NCI-H1048 (cell line): ENCODE results near the gene EFCAB8.
"Not testable (repeated sequence)": the region's sequence is repeated elsewhere in the genome, so short reads cannot be mapped to it uniquely, and the experiment has no call there.

Experiments
- DNase-seq: peaks from one replicate; lab custom pipeline; 2025; lab: John Stamatoyannopoulos, UW

EFCAB8 gene

DNA sequence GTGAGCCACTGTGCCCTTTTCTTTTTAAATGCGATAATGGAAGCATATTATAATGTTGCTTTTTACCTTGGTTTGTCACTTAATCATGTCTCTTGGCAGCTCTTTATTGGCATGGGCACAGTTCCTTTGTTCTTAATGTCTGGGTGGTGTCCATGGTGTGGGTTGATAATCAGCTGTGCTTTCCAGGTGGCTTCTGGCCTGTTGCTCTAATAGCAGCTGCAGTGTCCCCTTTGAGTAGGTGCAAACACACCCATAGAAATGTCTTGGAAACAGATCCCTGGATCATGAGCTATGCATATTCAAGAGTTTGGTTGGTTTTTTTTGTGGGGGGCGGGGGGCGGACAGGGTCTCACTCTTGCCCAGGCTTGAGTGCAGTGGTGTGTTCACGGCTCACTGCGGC lies 29.9 kb downstream of the EFCAB8 start:
- DNase-seq: no peak

- no peak for DNase-seq
These were observed 30.6 kb downstream of the EFCAB8 start for GRCh38 chr20:32889281-32889680.

DNA sequence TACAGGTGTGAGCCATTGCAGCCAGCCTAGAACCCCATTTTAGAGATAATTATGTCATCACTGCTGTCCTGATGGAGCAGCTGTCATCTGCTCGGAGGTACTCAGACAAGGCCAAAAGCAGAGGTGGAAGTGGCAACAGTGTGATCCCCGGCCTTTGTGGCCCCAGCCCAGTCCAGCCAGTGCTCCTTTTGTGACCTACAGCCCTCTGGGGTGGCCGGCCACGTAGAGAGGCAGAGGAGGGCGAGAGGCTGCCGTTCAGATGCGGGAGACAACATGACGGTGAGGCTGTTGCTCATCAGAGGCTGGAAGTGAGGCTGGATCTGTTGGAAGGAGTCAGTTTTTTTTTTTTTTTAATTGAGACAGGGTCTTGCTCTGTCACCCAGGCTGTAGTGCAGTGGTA lies 32.8 kb downstream of the EFCAB8 start:
- no peak for DNase-seq

DNA sequence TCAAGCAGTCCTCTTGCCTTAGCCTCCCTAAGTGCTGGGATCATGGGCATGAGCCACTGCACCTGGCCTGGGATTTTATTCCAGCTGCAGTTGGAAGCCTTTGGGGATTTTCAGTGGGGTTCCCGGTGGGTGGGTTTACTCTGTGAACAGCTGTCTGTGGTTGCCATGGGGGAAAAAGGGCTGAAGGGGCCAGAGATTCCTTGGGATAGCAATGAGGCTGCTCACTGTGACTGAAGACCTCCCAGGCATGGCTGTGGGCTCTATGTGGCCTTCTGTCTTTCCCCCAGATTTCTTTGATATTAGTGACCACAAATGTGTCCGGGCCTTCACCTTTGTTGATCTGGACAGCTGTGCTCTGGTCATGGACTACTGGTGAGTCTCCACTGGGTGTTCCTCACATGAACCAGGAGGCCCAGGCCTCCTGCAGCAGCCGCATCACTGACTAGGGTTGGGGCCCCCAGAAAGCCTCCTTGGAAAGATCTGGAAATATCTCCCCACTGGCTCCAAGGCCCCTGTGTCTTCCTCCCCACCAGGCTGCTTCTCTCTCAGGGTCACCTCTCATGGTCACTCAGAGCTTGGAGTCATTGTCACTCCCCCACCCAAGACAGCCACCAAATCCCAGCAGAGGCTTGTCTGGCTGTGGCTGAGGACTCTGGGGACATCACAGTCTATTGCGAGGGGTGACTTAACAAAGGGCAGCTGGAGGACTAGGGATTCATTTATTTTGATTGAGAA lies 33.4 kb downstream of the EFCAB8 start:
- DNase-seq: no peak

DNA sequence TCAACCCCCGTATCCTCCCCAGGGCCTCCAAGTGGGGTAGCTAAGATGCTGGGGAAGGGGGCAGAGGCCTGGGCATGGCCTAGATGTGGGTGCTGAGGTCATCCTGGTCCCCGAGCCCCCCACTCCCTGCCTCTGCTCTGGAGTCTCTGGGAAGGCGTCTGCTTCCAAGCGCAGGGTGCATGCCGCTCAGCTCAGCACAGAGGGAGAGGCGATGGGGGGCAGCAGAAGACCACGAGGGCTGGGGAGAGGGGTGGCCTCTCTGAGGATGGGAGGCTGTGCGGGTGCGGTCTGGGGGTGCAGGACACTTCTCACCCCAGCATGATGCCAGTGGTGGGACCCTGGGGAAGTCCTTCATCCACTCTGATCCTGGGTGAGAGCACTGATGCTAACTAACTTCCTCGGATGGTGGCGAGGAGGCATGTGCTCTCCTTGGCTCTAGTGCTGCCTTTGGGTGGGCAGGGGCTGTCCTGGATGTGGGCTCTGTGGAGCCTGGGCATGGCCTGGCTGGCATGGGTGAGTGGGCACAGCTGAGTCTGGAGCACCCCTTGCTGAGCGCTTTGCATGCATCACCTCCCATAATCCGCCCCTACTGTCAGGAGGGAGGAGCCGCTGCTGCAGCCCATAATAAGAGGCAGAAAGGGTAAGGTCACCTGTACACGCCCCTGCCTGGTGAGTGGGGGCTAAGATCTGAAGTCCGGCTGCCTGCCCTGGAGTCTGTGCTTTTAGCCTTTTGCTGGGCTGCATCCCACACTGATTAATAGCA lies 34.7 kb downstream of the EFCAB8 start:
- no peak for DNase-seq

- DNase-seq: no peak
These were observed 35.3 kb downstream of the EFCAB8 start for GRCh38 chr20:32894026-32894483.

DNA sequence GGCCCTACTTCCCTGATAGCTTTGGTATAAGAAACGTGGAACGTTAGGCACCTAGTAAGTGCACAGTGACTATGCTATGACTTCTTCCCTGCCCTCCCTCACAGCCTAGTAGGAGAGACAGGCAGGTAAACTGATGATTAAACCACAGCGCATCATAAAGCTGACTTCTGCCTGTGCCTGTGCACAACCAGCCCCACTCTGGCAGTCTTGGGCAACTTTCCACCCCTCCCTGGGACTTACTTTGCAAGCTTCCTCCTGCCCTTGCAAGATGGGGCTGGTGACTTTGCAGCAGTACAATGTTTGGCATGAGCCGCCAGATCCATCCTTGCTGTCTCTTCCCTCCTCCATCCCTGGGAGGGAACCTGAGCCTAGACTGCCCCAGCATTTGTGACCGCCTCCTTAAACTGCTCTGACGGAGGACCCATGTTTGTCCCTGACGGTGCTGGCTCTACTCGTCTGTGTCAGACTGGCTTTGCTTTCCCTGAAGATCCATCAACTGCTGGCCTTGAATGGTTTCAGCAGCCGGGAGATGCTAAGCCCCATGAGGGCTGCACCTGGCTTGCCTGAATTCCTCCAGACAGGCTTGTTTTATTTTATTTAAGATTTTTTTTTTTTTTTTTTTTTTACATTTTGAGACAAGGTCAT lies 36.1 kb downstream of the EFCAB8 start:
- no peak for DNase-seq

DNA sequence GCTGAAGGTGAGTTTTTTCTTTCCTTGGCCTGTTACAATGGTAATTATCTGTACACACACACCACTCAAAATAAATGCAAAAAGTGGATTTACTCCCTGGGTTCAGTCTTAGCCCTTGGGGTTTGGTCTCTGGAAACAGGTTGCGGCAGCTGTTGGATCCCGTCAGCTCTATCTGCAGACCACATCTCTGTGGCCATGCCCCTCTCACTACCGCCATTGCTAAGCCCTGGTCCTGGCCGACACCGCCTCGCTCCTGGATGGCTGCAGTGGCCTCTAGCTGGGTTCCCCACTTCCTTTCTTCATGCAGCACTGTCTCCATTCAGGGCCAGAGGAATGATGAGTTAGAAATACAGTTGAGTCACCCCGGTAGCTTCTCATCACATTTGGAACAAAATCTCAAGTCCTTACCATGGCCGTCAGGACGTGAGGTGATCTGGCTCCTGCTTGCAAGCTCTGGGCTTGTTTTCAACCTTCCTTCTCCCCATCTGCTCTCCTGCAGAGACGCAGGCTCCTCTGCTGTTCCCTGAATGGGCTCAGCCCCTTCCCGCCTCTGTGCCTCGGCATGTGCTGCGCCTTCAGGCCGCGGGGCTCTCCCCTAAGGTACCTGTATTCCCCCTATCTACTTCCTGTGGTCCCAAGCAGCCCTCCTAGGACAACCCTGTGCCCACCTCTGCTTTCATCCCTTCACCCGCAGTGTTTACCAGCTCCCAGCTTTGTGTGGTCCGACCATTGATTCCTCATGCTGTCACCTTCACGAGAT lies 38.0 kb downstream of the EFCAB8 start:
- DNase-seq: no peak

DNA sequence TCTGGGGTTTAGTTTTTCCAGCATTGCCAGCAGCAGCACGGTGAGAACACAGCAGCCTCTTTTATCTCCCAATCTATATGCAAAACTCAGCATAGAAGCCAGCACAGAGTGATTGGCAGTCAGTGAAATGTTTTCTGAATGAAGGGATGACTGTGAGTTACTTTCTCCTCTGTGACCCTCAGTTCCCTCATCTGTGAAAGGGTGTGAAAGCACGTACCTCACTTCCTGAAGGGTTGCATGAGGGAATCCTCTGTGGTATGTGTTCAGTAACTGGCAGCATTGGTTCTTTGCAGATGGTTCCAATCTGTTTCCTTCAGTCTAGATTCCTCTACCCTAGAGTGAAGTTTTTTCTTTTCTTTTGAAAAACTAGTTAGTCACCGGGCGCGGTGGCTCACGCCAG lies 40.0 kb downstream of the EFCAB8 start:
- no peak for DNase-seq

GRCh38 chr20:32902456-32903420 lies 44.0 kb downstream of the EFCAB8 start:
- no peak for DNase-seq

GRCh38 chr20:32903666-32904175 lies 45.0 kb downstream of the EFCAB8 start:
- no peak for DNase-seq

DNA sequence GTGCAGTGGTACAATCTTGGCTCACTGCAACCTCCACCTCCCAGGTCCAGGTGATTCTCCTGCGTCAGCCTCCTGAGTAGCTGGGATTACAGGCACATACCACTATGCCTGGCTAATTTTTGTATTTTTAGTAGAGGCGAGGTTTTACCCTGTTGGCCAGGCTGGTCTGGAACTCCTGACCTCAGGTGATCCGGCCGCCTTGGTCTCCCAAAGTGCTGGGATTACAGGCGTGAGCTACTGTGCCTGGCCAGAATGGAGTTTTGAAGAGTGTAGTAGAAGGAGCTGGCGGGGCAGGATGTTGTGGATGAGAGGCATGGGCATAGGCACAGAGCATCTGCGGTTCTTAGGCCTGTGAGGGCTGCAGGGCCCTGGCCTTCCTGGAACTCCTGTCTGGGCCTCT lies 46.0 kb downstream of the EFCAB8 start:
- not testable (repeated sequence) for DNase-seq

- DNase-seq: no peak
These were observed 47.5 kb downstream of the EFCAB8 start for GRCh38 chr20:32906200-32906599.

GRCh38 chr20:32906871-32907495 lies 48.3 kb downstream of the EFCAB8 start:
- DNase-seq: no peak

DNA sequence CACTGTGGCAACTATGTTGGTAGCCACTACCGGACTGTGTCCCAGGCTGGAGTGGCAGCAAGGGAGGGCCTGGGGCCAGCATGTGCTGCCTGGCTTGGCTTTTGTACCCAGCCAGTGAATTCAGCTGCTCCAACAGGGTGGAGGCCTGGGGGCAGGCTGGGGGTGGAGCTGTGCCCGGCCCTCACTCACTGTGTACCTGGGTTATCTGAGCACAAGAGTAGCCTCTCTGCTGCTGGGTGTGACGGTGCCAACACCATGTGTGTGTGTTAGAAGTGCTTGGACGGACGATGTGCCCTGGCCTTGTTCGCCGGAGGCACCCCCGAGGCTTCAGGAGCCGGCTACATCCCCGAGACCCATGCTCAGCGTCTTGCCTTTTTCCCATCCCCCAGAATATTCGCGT lies 49.2 kb downstream of the EFCAB8 start:
- DNase-seq: no peak

DNA sequence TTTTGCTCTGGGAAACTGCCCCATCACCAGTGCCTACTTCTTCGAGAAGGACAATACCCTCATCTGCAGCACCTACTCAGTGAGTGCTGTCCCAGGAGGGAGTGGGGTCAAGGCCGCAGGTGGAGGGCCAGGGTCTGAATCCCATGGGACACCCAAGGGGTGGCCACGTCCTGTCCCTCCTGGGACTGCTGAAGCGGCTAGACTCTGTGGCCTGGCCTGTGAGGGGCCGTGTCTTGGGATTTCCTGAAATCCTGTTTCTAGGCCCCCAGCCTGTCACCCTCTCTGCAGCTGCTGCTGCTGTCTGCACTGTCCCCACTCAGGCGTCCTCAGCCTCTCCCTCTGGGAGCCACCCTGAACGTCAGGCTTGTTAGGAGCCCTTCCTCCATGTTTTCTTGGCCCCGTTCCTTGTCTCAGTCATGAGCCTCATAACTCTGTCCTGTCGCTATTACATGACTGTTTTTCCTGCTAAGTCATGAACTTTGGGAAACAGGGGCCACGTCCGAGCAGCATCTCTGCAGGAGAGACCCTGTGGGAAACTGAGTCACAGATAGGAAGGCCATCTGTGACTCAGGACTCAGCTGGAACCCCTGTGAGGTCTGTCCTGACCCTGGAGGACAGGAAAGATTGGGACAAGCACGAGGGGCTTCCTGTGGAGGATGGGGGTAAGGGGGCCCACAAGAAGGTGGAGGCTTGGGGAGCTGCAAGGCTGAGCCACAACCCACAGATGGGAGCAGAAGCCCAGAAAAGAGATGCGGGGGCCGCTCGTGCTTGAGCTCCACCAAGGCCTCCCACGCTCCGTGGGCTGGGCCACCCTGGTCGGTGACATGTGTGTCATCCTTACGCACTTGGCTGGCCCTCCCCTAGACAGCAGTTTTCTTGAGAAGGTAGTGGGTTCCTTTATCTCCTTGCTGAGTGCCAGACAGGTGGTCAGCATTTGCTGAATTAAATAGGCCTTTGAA lies 49.9 kb downstream of the EFCAB8 start:
- DNase-seq: no peak

DNA sequence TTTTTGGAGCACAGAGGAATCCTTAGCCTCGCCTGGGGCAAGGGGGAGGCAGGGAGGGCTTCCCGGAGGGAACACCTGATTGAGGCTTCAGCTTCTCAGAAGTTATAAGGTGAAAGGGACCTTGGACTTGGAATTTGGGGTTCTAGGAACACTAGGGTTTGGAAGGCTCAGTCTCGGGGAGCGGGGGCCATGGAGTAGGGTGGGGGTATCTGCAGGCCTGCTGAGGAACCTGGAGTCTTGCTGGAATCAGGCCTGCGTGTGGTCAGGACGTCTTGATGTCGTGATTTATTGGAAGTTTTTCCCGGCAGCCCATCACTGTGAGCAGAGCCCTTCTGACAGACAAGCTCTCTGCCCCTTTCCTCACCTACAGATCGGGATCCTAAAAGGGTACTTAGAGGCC lies 50.7 kb downstream of the EFCAB8 start:
- DNase-seq: no peak

GRCh38 chr20:32909896-32910571 lies 51.3 kb downstream of the EFCAB8 start:
- no peak for DNase-seq

- DNase-seq: no peak
These were observed 52.6 kb downstream of the EFCAB8 start for GRCh38 chr20:32911355-32911754.
